ENCODE measurements around the gene CD8B. TPM values are rescaled to one million over a fixed set of nuclear protein-coding genes. Genes with fewer than 3 reads are reported as not detected.

Gene CD8B
- polyA plus RNA-seq, 1 donor from 2014 or later, result not detected

DNA sequence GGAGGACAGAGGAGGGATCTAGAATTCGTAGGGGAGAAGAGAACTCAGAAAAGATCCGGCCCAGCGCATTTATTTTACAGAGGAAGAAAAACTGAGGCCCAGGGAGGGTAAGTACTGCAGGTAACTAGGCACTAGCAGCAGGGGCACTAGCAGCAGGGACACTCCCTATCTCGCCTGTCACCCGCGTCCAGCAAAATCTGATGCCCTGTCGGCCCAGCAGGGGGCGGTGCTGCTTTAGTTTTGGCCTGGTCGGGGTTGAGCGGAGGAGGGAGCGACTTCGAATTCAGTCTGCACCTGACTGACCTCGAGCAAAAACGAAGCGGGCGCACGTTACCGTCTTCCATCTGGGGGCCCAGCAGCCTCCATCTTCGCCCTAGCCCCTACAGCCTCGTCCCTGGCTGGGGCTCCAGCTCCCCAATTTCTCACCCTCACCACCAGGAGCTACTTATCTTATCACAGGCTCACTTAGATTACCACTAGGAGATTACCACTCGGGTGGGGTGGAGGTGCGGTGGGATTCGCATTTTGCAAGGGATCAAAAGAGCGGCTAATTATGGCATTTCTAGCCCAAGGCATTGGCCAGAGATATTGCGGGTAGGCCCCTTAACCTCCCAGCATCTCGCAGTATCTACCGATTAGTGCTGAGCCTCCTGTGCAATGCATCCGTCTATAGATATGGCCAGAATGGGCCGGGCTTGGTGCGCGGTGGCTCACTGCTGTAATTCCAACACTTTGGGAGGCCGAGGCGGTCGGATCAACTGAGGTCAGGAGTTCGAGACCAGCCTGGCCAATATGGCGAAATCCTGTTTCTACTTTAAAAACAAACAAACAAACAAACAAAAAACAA is 53.1 kb downstream of the CD8B start:
- Histone ChIP-seq H3K36me3 (ENCODE audit: insufficient read depth, low read length) (no peaks in the 10 kb centered on the region), H3K27ac (ENCODE audit: low read length) (peak overlapping the region; percentile 77), H3K9me3 (ENCODE audit: low read length) (no peaks in the 10 kb centered on the region), H3K79me2 (replicated peaks; ENCODE audit: insufficient read depth, low read length) (no peaks in the 10 kb centered on the region), H3K9me2 (ENCODE audit: insufficient read depth, low read length) (no peaks in the 10 kb centered on the region), H4K20me1 (ENCODE audit: insufficient read depth) (no peaks in the 10 kb centered on the region), H3K4me3 (ENCODE audit: low read length) (peak overlapping the region; percentile 71), H3F3A (ENCODE audit: insufficient read depth, low read length, poor library complexity, severe bottlenecking) (no peaks in the 10 kb centered on the region), H3K9ac (ENCODE audit: low read length) (peak overlapping the region; percentile 79), H2AFZ (ENCODE audit: low read depth, low read length) (peak overlapping the region; percentile 99), H3K27me3 (ENCODE audit: insufficient read depth, low read depth, low read length) (no peaks in the 10 kb centered on the region), H3K4me2 (ENCODE audit: low read length) (peak overlapping the region; percentile 48)
- no peak for TF ChIP-seq TAF1 (IDR thresholded peaks at IDR 0.05; ENCODE audit: low read depth)
- TF ChIP-seq, protein P1, sequence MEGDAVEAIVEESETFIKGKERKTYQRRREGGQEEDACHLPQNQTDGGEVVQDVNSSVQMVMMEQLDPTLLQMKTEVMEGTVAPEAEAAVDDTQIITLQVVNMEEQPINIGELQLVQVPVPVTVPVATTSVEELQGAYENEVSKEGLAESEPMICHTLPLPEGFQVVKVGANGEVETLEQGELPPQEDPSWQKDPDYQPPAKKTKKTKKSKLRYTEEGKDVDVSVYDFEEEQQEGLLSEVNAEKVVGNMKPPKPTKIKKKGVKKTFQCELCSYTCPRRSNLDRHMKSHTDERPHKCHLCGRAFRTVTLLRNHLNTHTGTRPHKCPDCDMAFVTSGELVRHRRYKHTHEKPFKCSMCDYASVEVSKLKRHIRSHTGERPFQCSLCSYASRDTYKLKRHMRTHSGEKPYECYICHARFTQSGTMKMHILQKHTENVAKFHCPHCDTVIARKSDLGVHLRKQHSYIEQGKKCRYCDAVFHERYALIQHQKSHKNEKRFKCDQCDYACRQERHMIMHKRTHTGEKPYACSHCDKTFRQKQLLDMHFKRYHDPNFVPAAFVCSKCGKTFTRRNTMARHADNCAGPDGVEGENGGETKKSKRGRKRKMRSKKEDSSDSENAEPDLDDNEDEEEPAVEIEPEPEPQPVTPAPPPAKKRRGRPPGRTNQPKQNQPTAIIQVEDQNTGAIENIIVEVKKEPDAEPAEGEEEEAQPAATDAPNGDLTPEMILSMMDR (IDR thresholded peaks at IDR 0.05; ENCODE audit: poor library complexity, severe bottlenecking), result peak; percentile 86
- TF ChIP-seq EP300 (conservative IDR thresholded peaks at IDR 0.05; ENCODE audit: poor library complexity, severe bottlenecking), result no peak
- TF ChIP-seq, protein P2, sequence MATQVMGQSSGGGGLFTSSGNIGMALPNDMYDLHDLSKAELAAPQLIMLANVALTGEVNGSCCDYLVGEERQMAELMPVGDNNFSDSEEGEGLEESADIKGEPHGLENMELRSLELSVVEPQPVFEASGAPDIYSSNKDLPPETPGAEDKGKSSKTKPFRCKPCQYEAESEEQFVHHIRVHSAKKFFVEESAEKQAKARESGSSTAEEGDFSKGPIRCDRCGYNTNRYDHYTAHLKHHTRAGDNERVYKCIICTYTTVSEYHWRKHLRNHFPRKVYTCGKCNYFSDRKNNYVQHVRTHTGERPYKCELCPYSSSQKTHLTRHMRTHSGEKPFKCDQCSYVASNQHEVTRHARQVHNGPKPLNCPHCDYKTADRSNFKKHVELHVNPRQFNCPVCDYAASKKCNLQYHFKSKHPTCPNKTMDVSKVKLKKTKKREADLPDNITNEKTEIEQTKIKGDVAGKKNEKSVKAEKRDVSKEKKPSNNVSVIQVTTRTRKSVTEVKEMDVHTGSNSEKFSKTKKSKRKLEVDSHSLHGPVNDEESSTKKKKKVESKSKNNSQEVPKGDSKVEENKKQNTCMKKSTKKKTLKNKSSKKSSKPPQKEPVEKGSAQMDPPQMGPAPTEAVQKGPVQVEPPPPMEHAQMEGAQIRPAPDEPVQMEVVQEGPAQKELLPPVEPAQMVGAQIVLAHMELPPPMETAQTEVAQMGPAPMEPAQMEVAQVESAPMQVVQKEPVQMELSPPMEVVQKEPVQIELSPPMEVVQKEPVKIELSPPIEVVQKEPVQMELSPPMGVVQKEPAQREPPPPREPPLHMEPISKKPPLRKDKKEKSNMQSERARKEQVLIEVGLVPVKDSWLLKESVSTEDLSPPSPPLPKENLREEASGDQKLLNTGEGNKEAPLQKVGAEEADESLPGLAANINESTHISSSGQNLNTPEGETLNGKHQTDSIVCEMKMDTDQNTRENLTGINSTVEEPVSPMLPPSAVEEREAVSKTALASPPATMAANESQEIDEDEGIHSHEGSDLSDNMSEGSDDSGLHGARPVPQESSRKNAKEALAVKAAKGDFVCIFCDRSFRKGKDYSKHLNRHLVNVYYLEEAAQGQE (IDR thresholded peaks at IDR 0.05; ENCODE audit: borderline replicate concordance), result no peak
- peak; percentile 79 for TF ChIP-seq SMC3 (conservative IDR thresholded peaks at IDR 0.05; ENCODE audit: poor library complexity)
- peak; percentile 83 for TF ChIP-seq RAD21 (conservative IDR thresholded peaks at IDR 0.05)
- TF ChIP-seq POLR2AphosphoS5 (IDR thresholded peaks at IDR 0.05), result no peak
- TF ChIP-seq EZH2 (IDR thresholded peaks at IDR 0.05; ENCODE audit: borderline replicate concordance, insufficient read depth, low read length, poor library complexity, severe bottlenecking), result no peak
- TF ChIP-seq MXI1 (conservative IDR thresholded peaks at IDR 0.05; ENCODE audit: poor library complexity, severe bottlenecking), result no peak

DNA sequence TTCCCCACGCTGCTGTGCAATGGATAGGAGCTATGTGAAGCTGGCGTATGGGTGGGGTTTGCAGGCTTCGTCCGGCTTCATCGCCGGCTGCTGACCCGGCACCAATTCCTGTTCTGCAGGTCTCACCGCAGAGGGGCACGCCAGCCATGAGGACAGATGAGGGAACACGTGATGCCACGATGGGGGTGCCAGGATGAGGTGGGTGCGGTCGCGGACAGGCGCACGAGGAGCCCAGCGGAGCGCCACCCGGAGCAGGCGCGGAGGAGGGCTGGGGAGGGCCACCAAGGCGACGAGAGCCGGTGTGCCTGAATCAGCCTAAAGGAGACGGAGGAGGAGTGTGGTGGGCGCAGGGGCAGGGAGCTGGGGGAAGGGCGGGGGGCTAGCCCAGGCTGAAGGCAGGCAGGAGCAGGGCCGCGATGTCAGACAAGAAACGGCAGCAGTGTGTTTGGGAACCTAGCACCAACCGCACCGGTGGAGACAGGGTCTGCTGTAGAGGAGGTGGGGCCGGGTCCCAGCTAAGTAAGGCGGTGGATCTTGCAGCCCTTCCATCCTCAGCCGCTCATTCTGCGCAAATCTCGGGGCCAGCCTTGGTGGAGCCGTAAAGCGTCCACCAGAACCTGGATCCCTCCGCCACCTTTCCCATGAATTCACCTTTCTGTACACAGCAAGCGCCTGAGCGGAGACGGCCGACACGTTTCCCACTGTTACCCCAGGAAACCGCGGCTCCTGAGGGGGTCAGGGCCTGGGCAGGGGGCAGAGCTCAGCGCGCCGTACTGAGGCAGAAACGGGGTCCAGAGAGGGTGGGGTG is 54.0 kb downstream of the CD8B start:
- Histone ChIP-seq H3K9me2 (ENCODE audit: insufficient read depth, low read length) (no peaks in the 10 kb centered on the region), H2AFZ (ENCODE audit: low read depth, low read length) (peak overlapping the region; percentile 99), H3K27me3 (ENCODE audit: insufficient read depth, low read depth, low read length) (no peaks in the 10 kb centered on the region), H4K20me1 (ENCODE audit: insufficient read depth) (no peaks in the 10 kb centered on the region), H3K9me3 (ENCODE audit: low read length) (no peaks in the 10 kb centered on the region), H3K4me2 (ENCODE audit: low read length) (peak overlapping the region; percentile 65), H3K4me3 (ENCODE audit: low read length) (peak overlapping the region; percentile 71), H3K36me3 (ENCODE audit: insufficient read depth, low read length) (no peaks in the 10 kb centered on the region), H3K9ac (ENCODE audit: low read length) (peak overlapping the region; percentile 79), H3F3A (ENCODE audit: insufficient read depth, low read length, poor library complexity, severe bottlenecking) (no peaks in the 10 kb centered on the region), H3K79me2 (replicated peaks; ENCODE audit: insufficient read depth, low read length) (no peaks in the 10 kb centered on the region), H3K27ac (ENCODE audit: low read length) (peak overlapping the region; percentile 77)
- TF ChIP-seq SMC3 (conservative IDR thresholded peaks at IDR 0.05; ENCODE audit: poor library complexity) (no peak), MXI1 (conservative IDR thresholded peaks at IDR 0.05; ENCODE audit: poor library complexity, severe bottlenecking) (peak; percentile 77), TAF1 (IDR thresholded peaks at IDR 0.05; ENCODE audit: low read depth) (no peak), EZH2 (IDR thresholded peaks at IDR 0.05; ENCODE audit: borderline replicate concordance, insufficient read depth, low read length, poor library complexity, severe bottlenecking) (no peak), RAD21 (conservative IDR thresholded peaks at IDR 0.05) (no peak), POLR2AphosphoS5 (IDR thresholded peaks at IDR 0.05) (peak; percentile 33), EP300 (conservative IDR thresholded peaks at IDR 0.05; ENCODE audit: poor library complexity, severe bottlenecking) (no peak)
- TF ChIP-seq, protein P2 (IDR thresholded peaks at IDR 0.05; ENCODE audit: borderline replicate concordance), result peak; percentile 14
- TF ChIP-seq, protein P1 (IDR thresholded peaks at IDR 0.05; ENCODE audit: poor library complexity, severe bottlenecking), result peak; percentile 45

All from neural cell (in vitro differentiated cells).